Measurements from ENCODE around the gene KRTAP19-7.

GRCh38 chr21:30561957-30562356 lies 843 bp upstream of the KRTAP19-7 start:
- TF ChIP-seq CTCF (IDR thresholded peaks at IDR 0.05; ENCODE audit: insufficient read depth, low read length) (no peak), REST (IDR thresholded peaks at IDR 0.05; ENCODE audit: insufficient replicate concordance, low read depth) (no peak), GABPA (IDR thresholded peaks at IDR 0.05; ENCODE audit: low read depth) (no peak), POLR2AphosphoS5 (IDR thresholded peaks at IDR 0.05; ENCODE audit: low read depth) (no peak)
